Stimulated activated CD8-positive, alpha-beta memory T cell treated with anti-CD3 and anti-CD28 coated beads, Interleukin-15, amount 100 ng/mL, for 4 hours (primary cell): ENCODE data around the gene ARAP1.

ENCODE experiments used
- DNase-seq, 2 donors: peaks; one replicate each; pipeline ENCODE4 v3.0.0-alpha.2; 2020; ENCODE audit warnings: low read depth in 2 of 2

The ARAP1 gene

DNA sequence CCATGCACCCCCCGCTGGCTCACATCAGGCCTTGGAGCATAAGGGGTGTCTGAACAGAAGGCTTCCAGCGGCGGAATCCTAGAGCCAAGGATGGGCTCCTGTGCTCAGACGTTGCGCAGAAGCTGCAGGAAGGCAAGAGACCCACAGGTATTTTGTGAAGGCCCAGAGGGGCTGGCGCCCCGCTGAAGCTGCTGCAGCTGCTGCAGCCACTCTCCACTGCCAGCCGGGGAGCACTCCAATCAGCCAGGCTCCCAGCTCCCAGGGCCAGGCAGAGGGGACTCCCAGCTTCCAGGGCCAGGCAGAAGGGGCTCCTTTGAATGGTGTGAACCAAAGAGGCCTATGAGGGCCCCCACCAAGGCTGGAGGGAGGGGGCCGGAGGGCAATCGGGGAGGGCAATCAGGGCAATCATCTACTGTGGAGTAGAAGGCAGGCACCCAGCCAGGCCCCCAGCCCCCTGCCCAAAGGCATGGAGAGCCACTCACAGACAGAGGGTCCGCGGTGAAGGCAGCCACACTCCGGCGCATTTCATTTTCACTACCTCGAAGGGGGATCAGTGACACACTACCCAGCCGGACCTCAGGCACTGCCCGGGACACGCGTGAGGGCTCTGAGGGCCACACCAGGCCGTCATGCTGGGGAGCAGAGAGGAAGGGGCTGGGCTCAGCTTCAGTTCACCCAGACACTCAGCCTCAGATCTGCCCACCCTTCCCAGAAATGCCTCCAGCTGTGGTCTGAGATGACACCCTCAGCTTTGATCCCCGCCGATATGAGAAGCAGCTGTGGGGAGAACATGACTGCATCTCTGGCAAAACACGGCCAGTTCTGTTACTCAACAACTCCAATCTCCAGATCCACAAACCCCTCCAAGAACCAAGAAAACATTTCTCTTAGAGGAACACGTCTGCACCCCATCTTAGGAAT is 66.4 kb downstream of the ARAP1 start:
- peak; percentile 14 to 30 for DNase-seq

DNA sequence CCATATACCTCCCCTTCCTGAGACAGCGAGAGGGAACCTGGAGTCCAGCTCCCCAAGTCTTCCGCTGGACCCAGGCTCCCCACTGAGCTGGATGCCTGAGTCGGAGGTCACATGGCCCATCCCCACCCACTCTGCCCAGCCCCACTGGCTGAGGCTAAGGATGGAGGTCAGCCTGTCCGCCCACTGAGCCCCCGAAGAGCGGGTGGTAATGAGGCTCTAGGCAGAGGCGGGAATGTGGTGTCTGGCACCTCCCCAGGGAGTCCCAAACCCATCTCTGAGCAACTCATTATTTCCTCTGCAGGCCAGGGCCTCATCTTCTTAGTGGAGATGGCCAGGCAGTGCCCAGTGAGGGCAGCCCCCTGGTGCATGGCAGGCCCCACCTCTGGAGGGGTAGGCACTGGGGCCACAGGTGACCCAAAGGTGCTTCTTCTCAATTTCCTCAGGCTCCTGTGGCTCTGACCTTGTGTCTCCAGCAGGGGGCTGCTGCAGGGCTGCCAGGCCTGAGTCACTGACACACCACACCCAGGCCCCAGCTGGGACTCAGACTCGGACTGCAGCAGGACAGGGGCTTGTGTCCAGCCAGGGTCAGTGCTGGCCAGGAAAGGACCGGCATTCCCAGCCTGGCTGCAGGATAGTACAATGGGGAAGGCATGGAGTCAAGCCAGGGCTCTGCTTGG is 67.8 kb downstream of the ARAP1 start:
- DNase-seq = peak in 1 of 2 donors; percentile 9

- peak; percentile 24 to 27 for DNase-seq
These were observed 68.4 kb downstream of the ARAP1 start for GRCh38 chr11:72683782-72684200.

- DNase-seq = no peak
These were observed 69.4 kb downstream of the ARAP1 start for GRCh38 chr11:72682858-72683243.

DNA sequence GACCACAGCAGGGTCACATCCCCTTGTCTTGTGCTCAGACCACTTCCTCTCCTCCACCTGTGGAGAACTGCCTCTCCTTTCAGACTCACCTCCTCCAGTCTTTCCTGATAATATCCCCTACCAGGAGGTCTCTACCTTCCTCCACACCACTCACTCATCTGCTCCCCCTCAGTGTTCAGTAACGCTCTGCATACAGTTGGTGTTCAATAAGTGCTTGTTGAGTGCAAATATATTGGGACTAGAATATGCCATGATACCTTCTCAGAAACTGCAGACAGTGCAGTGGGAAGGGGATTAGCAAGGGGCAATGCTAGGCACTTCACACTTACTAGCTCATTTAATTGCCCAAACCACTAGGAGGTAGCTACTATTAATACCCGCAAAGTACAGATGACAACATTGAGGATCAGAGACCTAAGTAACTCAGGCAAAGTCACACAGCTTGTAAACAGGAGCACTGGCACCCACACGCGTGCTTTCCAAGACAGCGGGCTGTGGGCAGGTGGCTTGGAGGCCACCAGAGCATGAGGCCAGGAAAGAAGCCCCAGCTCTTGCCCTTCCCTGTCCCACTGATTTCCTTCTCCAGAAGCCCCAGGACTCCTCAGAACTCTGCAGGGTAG is 69.9 kb downstream of the ARAP1 start:
- DNase-seq = no peak

- no peak for DNase-seq
These were observed 70.7 kb downstream of the ARAP1 start for GRCh38 chr11:72681226-72682153.

GRCh38 chr11:72680624-72681158 is 71.5 kb downstream of the ARAP1 start:
- DNase-seq = no peak

- DNase-seq = no peak
These were observed 72.3 kb downstream of the ARAP1 start for GRCh38 chr11:72679869-72680268.

DNA sequence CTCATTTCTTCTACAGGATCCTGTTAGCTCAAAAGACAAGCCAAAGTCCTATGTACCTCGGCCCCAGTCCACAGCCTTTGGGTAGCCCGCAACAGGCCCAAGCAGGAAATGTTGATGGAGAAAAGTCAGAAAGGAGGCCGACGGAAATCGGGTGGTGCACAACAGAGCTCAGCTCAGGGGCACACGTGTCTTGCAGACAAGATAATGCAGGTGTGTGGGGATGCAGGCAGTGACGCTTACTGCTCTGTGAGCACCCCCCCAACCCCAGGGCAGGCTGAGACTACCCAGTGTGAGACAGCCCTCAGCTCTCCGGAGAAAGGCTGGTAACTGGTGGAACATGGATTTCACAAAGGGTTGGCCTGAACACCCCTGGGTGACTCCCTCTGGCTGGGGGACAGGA is 73.7 kb downstream of the ARAP1 start:
- no peak for DNase-seq

GRCh38 chr11:72676861-72677341 is 75.3 kb downstream of the ARAP1 start:
- DNase-seq = peak; percentile 12 to 13

DNA sequence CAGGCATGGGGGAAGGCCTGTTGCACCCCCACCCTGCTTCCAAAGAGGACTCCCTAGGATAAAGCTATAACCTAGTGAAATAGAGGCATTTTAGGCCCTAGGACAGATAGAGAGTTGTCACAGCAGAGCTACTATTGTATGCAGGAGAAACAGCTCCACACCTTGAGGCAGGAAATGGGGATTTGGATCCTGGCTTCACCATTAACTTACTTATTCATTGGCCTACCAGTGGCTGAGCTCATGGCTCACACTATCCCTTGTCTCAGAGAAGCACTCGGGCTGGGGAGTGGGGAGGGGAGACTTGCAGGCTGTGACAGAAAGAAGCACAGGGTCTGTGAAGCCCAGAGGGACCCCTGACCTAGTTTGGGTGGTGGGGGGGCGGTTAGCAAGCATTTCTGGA is 77.0 kb downstream of the ARAP1 start:
- no peak for DNase-seq

DNA sequence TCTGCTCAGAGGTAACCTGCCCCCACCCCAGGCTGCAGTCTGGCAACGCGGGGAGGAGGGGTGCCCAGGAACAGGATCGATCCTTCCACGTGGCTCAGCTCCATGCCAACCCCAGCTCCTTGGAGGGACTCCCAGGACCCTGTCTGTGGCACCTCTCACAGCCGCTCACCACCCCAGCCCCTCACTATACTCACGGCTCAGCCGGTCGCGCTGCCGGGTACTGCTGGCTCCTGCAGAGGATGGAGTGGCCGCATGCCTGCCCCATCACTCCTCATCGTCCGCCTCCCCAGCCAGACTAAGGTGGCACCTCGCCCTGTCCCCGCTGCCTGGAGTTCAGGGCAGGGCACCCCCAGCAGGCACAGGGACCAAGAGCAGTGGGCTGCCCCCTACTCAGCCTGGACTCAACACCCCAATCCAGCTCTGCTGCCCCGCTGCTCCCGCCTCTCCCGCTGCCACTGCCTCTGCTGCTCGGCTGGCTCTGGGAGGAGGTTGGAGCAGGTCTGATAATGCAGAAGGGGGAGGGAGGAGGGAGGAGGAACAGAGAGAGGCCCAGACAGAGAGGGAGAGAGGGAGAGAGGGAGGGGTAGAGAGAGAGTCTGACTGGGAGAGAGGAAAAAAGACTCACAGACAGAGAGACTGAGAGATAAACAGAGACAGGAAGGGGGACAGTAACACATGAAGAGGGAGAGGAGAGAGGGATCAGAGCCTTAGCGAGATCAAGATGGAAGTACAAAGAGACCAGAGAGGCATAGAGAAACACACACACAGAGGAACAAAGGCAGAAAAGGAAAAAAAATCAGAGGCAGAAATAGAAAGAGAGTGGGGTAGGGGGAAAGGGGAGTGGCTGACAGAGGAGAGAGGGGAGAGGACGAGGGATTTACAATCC is 78.0 kb downstream of the ARAP1 start, which contains the start of gene PDE2A:
Gene PDE2A (minus strand): TSS at position 480 of the 886 bp plus-strand sequence. CDS start 215 bp downstream, at position 265.
- no peak for DNase-seq

DNA sequence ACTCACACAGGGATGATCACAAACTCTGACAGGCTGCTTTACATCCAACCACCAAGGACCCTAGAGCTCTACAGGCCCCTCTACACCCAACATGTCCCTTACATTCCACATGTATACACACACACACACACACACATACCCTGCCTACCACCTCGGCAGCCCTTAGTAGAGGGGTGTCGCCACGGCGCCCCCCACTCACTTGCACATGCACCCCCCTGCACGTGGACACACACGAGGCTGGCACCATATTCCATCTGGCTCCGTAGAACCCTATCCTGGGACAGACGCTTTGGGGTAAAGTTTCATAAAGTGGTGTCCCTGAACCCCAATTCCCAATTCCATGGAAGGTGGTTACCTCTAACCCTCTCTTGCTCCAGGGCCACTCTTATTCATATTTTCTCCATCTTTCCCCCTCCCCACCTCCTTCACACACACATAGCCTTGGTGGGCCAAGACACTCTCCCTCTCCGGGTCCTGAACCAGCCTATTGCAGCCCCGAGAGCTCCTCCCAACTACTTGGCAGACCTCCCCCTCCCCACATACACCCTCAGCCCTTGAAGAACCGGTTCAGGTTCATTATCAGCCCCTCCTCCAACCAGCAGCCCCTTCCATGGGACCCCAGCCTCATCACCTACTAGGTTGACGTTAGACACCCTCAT is 78.8 kb downstream of the ARAP1 start:
- no peak for DNase-seq

DNA sequence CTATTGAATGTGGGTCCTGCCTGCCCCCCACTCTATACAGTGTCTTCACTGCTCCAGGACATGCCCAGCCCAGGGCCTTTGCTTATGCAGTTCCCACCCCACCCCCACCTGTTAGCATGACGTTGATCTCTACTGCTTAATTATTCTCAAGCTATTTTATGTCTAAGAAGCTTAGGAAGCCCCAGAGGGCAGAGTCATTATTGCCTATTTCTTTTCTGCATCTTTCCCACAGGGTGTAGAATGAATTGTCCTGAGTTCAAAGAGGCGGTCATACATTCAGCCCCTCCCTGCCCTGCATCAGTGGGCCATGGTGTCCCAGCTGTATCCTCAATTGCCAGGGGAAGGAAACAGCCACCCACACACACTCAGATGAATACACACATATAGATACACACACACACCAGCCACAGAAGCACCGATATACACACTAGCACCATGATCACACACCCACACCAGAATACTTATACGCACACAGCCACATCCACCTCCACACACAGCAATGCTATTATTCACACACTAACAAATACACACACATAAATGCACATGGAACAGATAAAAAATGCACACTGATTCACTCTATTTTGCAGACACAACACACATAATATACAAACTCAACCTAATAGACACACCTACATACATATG is 79.5 kb downstream of the ARAP1 start:
- no peak for DNase-seq

GRCh38 chr11:72671152-72672099 is 80.8 kb downstream of the ARAP1 start:
- no peak for DNase-seq

GRCh38 chr11:72670041-72670440 is 82.2 kb downstream of the ARAP1 start:
- DNase-seq = no peak

DNA sequence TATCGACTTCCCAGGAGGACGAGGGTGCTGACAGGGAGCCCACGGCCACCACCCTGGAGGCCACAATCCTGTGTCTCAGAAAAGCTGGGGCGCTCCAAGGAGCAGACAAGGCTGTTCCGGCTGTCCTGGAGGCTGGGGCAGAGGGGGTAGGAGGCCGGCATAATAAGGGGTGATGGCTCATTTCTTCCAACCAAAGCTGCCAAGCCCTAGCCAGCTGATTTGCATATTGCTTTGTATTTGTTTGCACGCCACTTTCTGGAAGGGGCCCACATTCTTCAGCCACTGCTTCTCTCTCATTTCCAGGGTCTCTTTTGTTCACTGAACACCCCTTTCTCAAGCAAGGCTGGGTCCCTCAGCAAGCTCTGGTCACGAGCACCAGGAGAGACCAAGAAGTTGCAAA is 82.7 kb downstream of the ARAP1 start:
- DNase-seq = no peak
